ENCODE data around the gene PRR15.
A peak's percentile ranks its signal among the peaks of the same experiment; 100 is the strongest.

Gene PRR15

DNA sequence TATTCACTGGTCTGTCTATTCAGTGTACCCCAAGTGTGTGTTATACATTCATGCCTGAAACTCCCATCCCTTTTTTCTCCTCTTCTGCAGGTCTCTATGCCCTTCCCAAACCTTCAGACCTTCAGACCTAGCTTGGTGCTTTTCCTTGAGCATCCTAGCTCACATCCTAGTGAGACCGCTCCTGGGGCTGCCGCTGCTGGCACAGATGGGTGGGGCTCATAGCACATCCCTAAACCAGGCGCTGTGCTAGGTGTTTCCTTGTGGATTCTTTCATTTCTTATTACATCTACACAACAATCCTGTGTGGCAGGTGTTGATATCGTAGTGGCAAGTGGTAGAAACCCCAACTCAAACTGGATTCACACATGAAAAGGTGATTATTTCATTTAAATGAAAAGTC lies 43.2 kb downstream of the PRR15 start:
- TF ChIP-seq, protein P1, sequence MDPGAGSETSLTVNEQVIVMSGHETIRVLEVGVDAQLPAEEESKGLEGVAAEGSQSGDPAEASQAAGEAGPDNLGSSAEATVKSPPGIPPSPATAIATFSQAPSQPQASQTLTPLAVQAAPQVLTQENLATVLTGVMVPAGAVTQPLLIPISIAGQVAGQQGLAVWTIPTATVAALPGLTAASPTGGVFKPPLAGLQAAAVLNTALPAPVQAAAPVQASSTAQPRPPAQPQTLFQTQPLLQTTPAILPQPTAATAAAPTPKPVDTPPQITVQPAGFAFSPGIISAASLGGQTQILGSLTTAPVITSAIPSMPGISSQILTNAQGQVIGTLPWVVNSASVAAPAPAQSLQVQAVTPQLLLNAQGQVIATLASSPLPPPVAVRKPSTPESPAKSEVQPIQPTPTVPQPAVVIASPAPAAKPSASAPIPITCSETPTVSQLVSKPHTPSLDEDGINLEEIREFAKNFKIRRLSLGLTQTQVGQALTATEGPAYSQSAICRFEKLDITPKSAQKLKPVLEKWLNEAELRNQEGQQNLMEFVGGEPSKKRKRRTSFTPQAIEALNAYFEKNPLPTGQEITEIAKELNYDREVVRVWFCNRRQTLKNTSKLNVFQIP (CRISPR knock-in tag; IDR thresholded peaks at IDR 0.05; ENCODE audit: borderline replicate concordance, low read depth), result no peak
- TF ChIP-seq ARNTL (CRISPR knock-in tag; IDR thresholded peaks at IDR 0.05; ENCODE audit: borderline replicate concordance, low read depth) (no peak), ISL1 (CRISPR knock-in tag; IDR thresholded peaks at IDR 0.05) (no peak), ESRRG (CRISPR knock-in tag; IDR thresholded peaks at IDR 0.05) (no peak), ZC3H10 (CRISPR knock-in tag; IDR thresholded peaks at IDR 0.05) (no peak), TCF4 (CRISPR knock-in tag; IDR thresholded peaks at IDR 0.05; ENCODE audit: borderline replicate concordance) (no peak), CSRNP3 (CRISPR knock-in tag; IDR thresholded peaks at IDR 0.05) (no peak), BACH2 (CRISPR knock-in tag; IDR thresholded peaks at IDR 0.05; ENCODE audit: borderline replicate concordance) (no peak), ZFP30 (CRISPR knock-in tag; IDR thresholded peaks at IDR 0.05) (no peak), CREB5 (CRISPR knock-in tag; IDR thresholded peaks at IDR 0.05; ENCODE audit: low read depth) (no peak), PATZ1 (CRISPR knock-in tag; IDR thresholded peaks at IDR 0.05; ENCODE audit: borderline replicate concordance) (no peak), ZNF8 (CRISPR knock-in tag; IDR thresholded peaks at IDR 0.05) (no peak), ZNF70 (CRISPR knock-in tag; IDR thresholded peaks at IDR 0.05) (no peak), TOX (CRISPR knock-in tag; IDR thresholded peaks at IDR 0.05; ENCODE audit: borderline replicate concordance) (no peak), ZFP3 (CRISPR knock-in tag; IDR thresholded peaks at IDR 0.05) (no peak)
- no peak for ATAC-seq

GRCh38 chr7:29607259-29607658 lies 43.6 kb downstream of the PRR15 start:
- ATAC-seq, result no peak; the same call in 2 of the 3 replicates

DNA sequence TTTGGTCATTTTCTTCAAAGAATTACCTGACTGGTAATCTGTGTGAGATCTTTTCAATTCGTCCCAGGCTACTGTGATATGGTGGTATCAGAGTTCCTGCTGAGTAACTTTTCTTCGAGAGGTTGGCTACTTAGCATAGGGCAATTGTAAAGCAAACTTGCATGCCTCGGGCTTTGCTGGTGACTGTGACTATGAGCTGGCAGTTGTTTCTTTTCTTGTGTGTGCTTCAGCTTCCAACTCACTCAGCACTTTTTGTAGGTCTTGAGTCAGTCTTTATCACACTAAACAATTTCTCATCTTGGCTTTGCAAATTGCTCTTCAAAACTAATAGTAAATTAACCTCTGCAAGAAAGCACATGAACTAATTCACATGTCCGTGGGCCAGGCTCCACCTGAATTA lies 44.3 kb downstream of the PRR15 start:
- TF ChIP-seq SNAI2 (CRISPR knock-in tag; IDR thresholded peaks at IDR 0.05), result no peak
- no peak for TF ChIP-seq CREB5 (CRISPR knock-in tag; IDR thresholded peaks at IDR 0.05; ENCODE audit: low read depth)
- no peak for TF ChIP-seq ZNF70 (CRISPR knock-in tag; IDR thresholded peaks at IDR 0.05)
- TF ChIP-seq ARNTL (CRISPR knock-in tag; IDR thresholded peaks at IDR 0.05; ENCODE audit: borderline replicate concordance, low read depth), result no peak
- no peak for TF ChIP-seq TCF4 (CRISPR knock-in tag; IDR thresholded peaks at IDR 0.05; ENCODE audit: borderline replicate concordance)
- no peak for TF ChIP-seq OSR1 (CRISPR knock-in tag; IDR thresholded peaks at IDR 0.05)
- no peak for TF ChIP-seq ESRRG (CRISPR knock-in tag; IDR thresholded peaks at IDR 0.05)
- no peak for TF ChIP-seq TOX (CRISPR knock-in tag; IDR thresholded peaks at IDR 0.05; ENCODE audit: borderline replicate concordance)
- no peak for TF ChIP-seq ZC3H10 (CRISPR knock-in tag; IDR thresholded peaks at IDR 0.05)
- no peak for TF ChIP-seq BACH2 (CRISPR knock-in tag; IDR thresholded peaks at IDR 0.05; ENCODE audit: borderline replicate concordance)
- no peak for TF ChIP-seq PATZ1 (CRISPR knock-in tag; IDR thresholded peaks at IDR 0.05; ENCODE audit: borderline replicate concordance)

More at GRCh38 chr7:29607259-29607658, 43.6 kb downstream of the PRR15 start:
- TF ChIP-seq RARB (CRISPR knock-in tag; IDR thresholded peaks at IDR 0.05), result no peak
- no peak for TF ChIP-seq ZFP3 (CRISPR knock-in tag; IDR thresholded peaks at IDR 0.05)
- TF ChIP-seq, protein P2, sequence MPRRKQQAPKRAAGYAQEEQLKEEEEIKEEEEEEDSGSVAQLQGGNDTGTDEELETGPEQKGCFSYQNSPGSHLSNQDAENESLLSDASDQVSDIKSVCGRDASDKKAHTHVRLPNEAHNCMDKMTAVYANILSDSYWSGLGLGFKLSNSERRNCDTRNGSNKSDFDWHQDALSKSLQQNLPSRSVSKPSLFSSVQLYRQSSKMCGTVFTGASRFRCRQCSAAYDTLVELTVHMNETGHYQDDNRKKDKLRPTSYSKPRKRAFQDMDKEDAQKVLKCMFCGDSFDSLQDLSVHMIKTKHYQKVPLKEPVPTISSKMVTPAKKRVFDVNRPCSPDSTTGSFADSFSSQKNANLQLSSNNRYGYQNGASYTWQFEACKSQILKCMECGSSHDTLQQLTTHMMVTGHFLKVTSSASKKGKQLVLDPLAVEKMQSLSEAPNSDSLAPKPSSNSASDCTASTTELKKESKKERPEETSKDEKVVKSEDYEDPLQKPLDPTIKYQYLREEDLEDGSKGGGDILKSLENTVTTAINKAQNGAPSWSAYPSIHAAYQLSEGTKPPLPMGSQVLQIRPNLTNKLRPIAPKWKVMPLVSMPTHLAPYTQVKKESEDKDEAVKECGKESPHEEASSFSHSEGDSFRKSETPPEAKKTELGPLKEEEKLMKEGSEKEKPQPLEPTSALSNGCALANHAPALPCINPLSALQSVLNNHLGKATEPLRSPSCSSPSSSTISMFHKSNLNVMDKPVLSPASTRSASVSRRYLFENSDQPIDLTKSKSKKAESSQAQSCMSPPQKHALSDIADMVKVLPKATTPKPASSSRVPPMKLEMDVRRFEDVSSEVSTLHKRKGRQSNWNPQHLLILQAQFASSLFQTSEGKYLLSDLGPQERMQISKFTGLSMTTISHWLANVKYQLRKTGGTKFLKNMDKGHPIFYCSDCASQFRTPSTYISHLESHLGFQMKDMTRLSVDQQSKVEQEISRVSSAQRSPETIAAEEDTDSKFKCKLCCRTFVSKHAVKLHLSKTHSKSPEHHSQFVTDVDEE (CRISPR knock-in tag; IDR thresholded peaks at IDR 0.05), result no peak
- no peak for TF ChIP-seq ZNF70 (CRISPR knock-in tag; IDR thresholded peaks at IDR 0.05)
- no peak for TF ChIP-seq TCF4 (CRISPR knock-in tag; IDR thresholded peaks at IDR 0.05; ENCODE audit: borderline replicate concordance)
- TF ChIP-seq ZC3H10 (CRISPR knock-in tag; IDR thresholded peaks at IDR 0.05), result no peak
- TF ChIP-seq GLIS3 (CRISPR knock-in tag; IDR thresholded peaks at IDR 0.05), result no peak

More for the DNA sequence above, 44.3 kb downstream of the PRR15 start:
- ATAC-seq, result peak; percentile 3; the same call in 1 of the 3 replicates

Measured in SK-N-SH treated with all-trans-retinoic acid at 6 μM for 48 hours (cell line).